GM19395 (cell line): ENCODE data around the gene TMC8.

Experiments used
- ATAC-seq: cut with Tn5 transposase; IDR thresholded peaks from one replicate; pipeline ENCODE4 v1.9.1; 2021; ENCODE audit warnings: mild to moderate bottlenecking, moderate library complexity; ENCODE audit not compliant: unreplicated experiment

The TMC8 gene

GRCh38 chr17:78123258-78123929, 7.2 kb upstream of the TMC8 start:
- ATAC-seq = no peak

- no peak for ATAC-seq
Observed at GRCh38 chr17:78124081-78124835, 6.3 kb upstream of the TMC8 start.

GRCh38 chr17:78124836-78125137, 5.8 kb upstream of the TMC8 start:
- ATAC-seq = no peak

GRCh38 chr17:78125138-78125913, 5.2 kb upstream of the TMC8 start:
- no peak for ATAC-seq

GRCh38 chr17:78125976-78126894, 4.3 kb upstream of the TMC8 start:
- no peak for ATAC-seq

- no peak for ATAC-seq
Observed at GRCh38 chr17:78126895-78127238, 3.7 kb upstream of the TMC8 start.

- no peak for ATAC-seq
Observed at GRCh38 chr17:78127239-78127887, 3.2 kb upstream of the TMC8 start.

- no peak for ATAC-seq
Observed at GRCh38 chr17:78127888-78128550, 2.6 kb upstream of the TMC8 start.

- no peak for ATAC-seq
Observed at GRCh38 chr17:78128551-78129350, 1.8 kb upstream of the TMC8 start, which contains the start of gene TMC6. TMC6 (minus strand) TSS chr17:78128755; CDS start chr17:78126832, 1,923 bp downstream.

- ATAC-seq = no peak
Observed at GRCh38 chr17:78129351-78130089, 1.1 kb upstream of the TMC8 start.

GRCh38 chr17:78130090-78130436, 508 bp upstream of the TMC8 start:
- ATAC-seq = no peak

GRCh38 chr17:78131172-78132083, 857 bp downstream of the TMC8 start:
- no peak for ATAC-seq

GRCh38 chr17:78132084-78132676, 1.6 kb downstream of the TMC8 start:
- no peak for ATAC-seq

- no peak for ATAC-seq
Observed at GRCh38 chr17:78132767-78133178, 2.2 kb downstream of the TMC8 start.

- ATAC-seq = no peak
Observed at GRCh38 chr17:78133179-78133951, 2.8 kb downstream of the TMC8 start.
